Measurements from ENCODE around the gene TOX2. TPM values are rescaled to one million over a fixed set of nuclear protein-coding genes. Genes with fewer than 3 reads are reported as not detected.

Gene TOX2
- total RNA-seq, 2 experiments from 2014 or later, result 0.23 TPM; not detected in 1

GRCh38 chr20:44004306-44004915 lies 89.8 kb downstream of the TOX2 start:
- Histone ChIP-seq H3K9me2 (ENCODE audit: insufficient read depth, low read length) (no peaks in the 10 kb centered on the region), H3K27ac (ENCODE audit: low read depth, low read length, poor library complexity, severe bottlenecking) (no peak overlapping the region), H3K4me3 (ENCODE audit: low read depth, low read length, poor library complexity, severe bottlenecking) (no peak overlapping the region), H3K36me3 (ENCODE audit: insufficient read depth, low read length) (no peaks in the 10 kb centered on the region), H4K20me1 (ENCODE audit: insufficient read depth, low read length) (no peaks in the 10 kb centered on the region), H3K4me2 (ENCODE audit: low read length) (no peak overlapping the region), H3K9me3 (ENCODE audit: low read length) (no peaks in the 10 kb centered on the region), H3K4me1 (ENCODE audit: insufficient read depth, low read length, poor library complexity, severe bottlenecking) (no peaks in the 10 kb centered on the region), H2AFZ (ENCODE audit: low read length) (no peak overlapping the region), H3K79me2 (ENCODE audit: insufficient read depth, low read depth, low read length) (no peaks in the 10 kb centered on the region)
- intact Hi-C loops (cut with micrococcal nuclease; ENCODE audit: unreplicated experiment), result no loop called here
- ChIA-PET CTCF (ENCODE audit: unreplicated experiment) (no interaction called here), POLR2A (no interaction called here)
- no peak for DNase-seq (ENCODE audit: low spot score)
- no peak for TF ChIP-seq EZH2phosphoT487 (IDR thresholded peaks at IDR 0.05; ENCODE audit: borderline replicate concordance, low read depth, low read length)
- no peak for TF ChIP-seq CTCF (conservative IDR thresholded peaks at IDR 0.05; ENCODE audit: low read length)
- no TSS peak for BruUV-seq (replicated peaks)

- TF ChIP-seq CTCF (conservative IDR thresholded peaks at IDR 0.05; ENCODE audit: low read length) (no peak), EZH2phosphoT487 (IDR thresholded peaks at IDR 0.05; ENCODE audit: borderline replicate concordance, low read depth, low read length) (no peak)
- no peak for DNase-seq (ENCODE audit: low spot score)
- ChIA-PET CTCF (ENCODE audit: unreplicated experiment) (no interaction called here), POLR2A (interaction anchor here (0.7 kb wide), 1 partner anchor 1544 kb away, joined by 3 read pairs; no protein-coding TSS in a partner anchor)
- no peaks in the 10 kb centered on the region for H3K4me1 ChIP-seq (ENCODE audit: insufficient read depth, low read length, poor library complexity, severe bottlenecking)
- H3K27ac ChIP-seq (ENCODE audit: low read depth, low read length, poor library complexity, severe bottlenecking), result no peak overlapping the region
- H3K79me2 ChIP-seq (ENCODE audit: insufficient read depth, low read depth, low read length), result no peaks in the 10 kb centered on the region
- intact Hi-C loops (cut with micrococcal nuclease; ENCODE audit: unreplicated experiment), result no loop called here
- H3K9me2 ChIP-seq (ENCODE audit: insufficient read depth, low read length), result no peaks in the 10 kb centered on the region
- no peaks in the 10 kb centered on the region for H3K36me3 ChIP-seq (ENCODE audit: insufficient read depth, low read length)
- no peaks in the 10 kb centered on the region for H3K9me3 ChIP-seq (ENCODE audit: low read length)
- H2AFZ ChIP-seq (ENCODE audit: low read length), result no peak overlapping the region
- H4K20me1 ChIP-seq (ENCODE audit: insufficient read depth, low read length), result no peaks in the 10 kb centered on the region
- H3K4me2 ChIP-seq (ENCODE audit: low read length), result no peak overlapping the region
- no peak overlapping the region for H3K4me3 ChIP-seq (ENCODE audit: low read depth, low read length, poor library complexity, severe bottlenecking)
- no TSS peak for BruUV-seq (replicated peaks)
Measured at GRCh38 chr20:44005661-44006060, 91.0 kb downstream of the TOX2 start.

- H3K4me1 ChIP-seq (ENCODE audit: insufficient read depth, low read length, poor library complexity, severe bottlenecking), result no peaks in the 10 kb centered on the region
- no peak overlapping the region for H3K4me3 ChIP-seq (ENCODE audit: low read depth, low read length, poor library complexity, severe bottlenecking)
- intact Hi-C loops (cut with micrococcal nuclease; ENCODE audit: unreplicated experiment), result no loop called here
- CTCF ChIA-PET (ENCODE audit: unreplicated experiment), result no interaction called here
- DNase-seq (ENCODE audit: low spot score), result no peak
- BruUV-seq (replicated peaks), result no TSS peak
- no peaks in the 10 kb centered on the region for H3K36me3 ChIP-seq (ENCODE audit: insufficient read depth, low read length)
- H2AFZ ChIP-seq (ENCODE audit: low read length), result no peak overlapping the region
- H3K9me3 ChIP-seq (ENCODE audit: low read length), result no peaks in the 10 kb centered on the region
- H3K27ac ChIP-seq (ENCODE audit: low read depth, low read length, poor library complexity, severe bottlenecking), result no peak overlapping the region
- H3K79me2 ChIP-seq (ENCODE audit: insufficient read depth, low read depth, low read length), result no peaks in the 10 kb centered on the region
- H3K9me2 ChIP-seq (ENCODE audit: insufficient read depth, low read length), result no peaks in the 10 kb centered on the region
- H4K20me1 ChIP-seq (ENCODE audit: insufficient read depth, low read length), result no peaks in the 10 kb centered on the region
- POLR2A ChIA-PET, result interaction anchor here (0.7 kb wide), 1 partner anchor 1544 kb away, joined by 3 read pairs; no protein-coding TSS in a partner anchor
- H3K4me2 ChIP-seq (ENCODE audit: low read length), result no peak overlapping the region
- TF ChIP-seq EZH2phosphoT487 (IDR thresholded peaks at IDR 0.05; ENCODE audit: borderline replicate concordance, low read depth, low read length) (no peak), CTCF (conservative IDR thresholded peaks at IDR 0.05; ENCODE audit: low read length) (no peak)
Measured at GRCh38 chr20:44006126-44006525, 91.5 kb downstream of the TOX2 start.
